Psoas muscle (tissue), 8 donors: ENCODE data around the gene BPIFA2. TPM values are rescaled to one million over a fixed set of nuclear protein-coding genes. Genes with fewer than 3 reads are reported as not detected.

Source experiments
- ATAC-seq, 4 donors: fragments of 200-7000 bp; cut with Tn5 transposase; one replicate each; pipeline ENCODE4 v1.9.1; 2020; ENCODE audit warnings: moderate library complexity in 3 of 4, mild to moderate bottlenecking in 2 of 4
- DNase-seq, 2 donors: peaks; one replicate each; pipeline ENCODE4 v3.0.0-alpha.2; 2020
- H3K27ac ChIP-seq: fragments of 200-600 bp; one replicate; pipeline ENCODE4 v1.8.0; 2022
- H3K27me3 ChIP-seq, 3 donors: fragments of 200-600 bp in 1 of 3; one replicate each; pipeline versions ENCODE4 v1.6.1 to v1.8.0; 2013 to 2022; ENCODE audit warnings: low read length in 2 of 3, mild to moderate bottlenecking in 2 of 3, moderate library complexity in 1 of 3; ENCODE audit not compliant: insufficient read depth in 3 of 3
- H3K36me3 ChIP-seq, 2 donors: fragments of 200-600 bp in 1 of 2; one replicate each; pipeline versions ENCODE4 v1.6.1 to v1.8.0; 2013 to 2022; ENCODE audit warnings: low read depth in 1 of 2, mild to moderate bottlenecking in 1 of 2, moderate library complexity in 1 of 2; ENCODE audit not compliant: insufficient read depth in 1 of 2
- H3K4me1 ChIP-seq: fragments of 200-600 bp; one replicate; pipeline ENCODE4 v1.8.0; 2022
- H3K4me3 ChIP-seq: fragments of 200-600 bp; one replicate; pipeline ENCODE4 v1.8.0; 2022; ENCODE audit warnings: mild to moderate bottlenecking
- H3K9me3 ChIP-seq: fragments of 200-600 bp; one replicate; pipeline ENCODE4 v1.8.0; 2022
- WGBS, 3 donors: extraction: QIAGEN DNeasy Blood & Tissue Kit; methylation state at CpG; one replicate each; pipeline versions ENCODE4 v1.1.6 to v1.1.7; 2013; 5-methylcytosine and 5-hydroxymethylcytosine counted together
- intact Hi-C, 2 donors: fragments of 100-400 bp; cut with DNase I; formaldehyde crosslinking; loops; one replicate each; pipeline versions ENCODE4 v1.11.0 to v1.14.2; 2022
- polyA plus RNA-seq, 3 donors: library from polyadenylated mRNA; stranded (reverse); fragments of 200-250 nt; gene quantifications; one replicate each; pipeline ENCODE4 v1.2.3, GENCODE V29; 2013
- total RNA-seq, 4 donors: library from RNA; stranded (reverse); fragmentation: NEBNext Ultra II Directional in 2 of 4; extraction: Animal tissue kit (Norgen Biotek cat#: 25700) in 2 of 4; gene quantifications; one replicate each; pipeline versions ENCODE4 v1.2.1 to v1.2.4, GENCODE V29; 2021 to 2023
- TF ChIP-seq, protein P1 (sequence below): fragments of 200-600 bp; IDR thresholded peaks from one replicate; pipeline ENCODE4 v1.8.0; 2022; ENCODE audit warnings: antibody characterized with exemption
- donor health status: healthy with polysubstance abuse.
- donor health status: DM: no; HTN: no; CAD: no; lungs with moderate emphysema.
- donor health status: Bipolar disorder and iron deficiency.
- donor health status: healthy.
- donor health status: DM: yes; HTN: yes; CAD: no.
- donor health status: DM: no; HTN: no; CAD: no.
- donor health status: DM: no; HTN: no; CAD: no.
- donor health status: DM: yes; HTN: yes; CAD: no.

BPIFA2 gene
- total and polyA plus RNA-seq, 7 donors: not detected

DNA sequence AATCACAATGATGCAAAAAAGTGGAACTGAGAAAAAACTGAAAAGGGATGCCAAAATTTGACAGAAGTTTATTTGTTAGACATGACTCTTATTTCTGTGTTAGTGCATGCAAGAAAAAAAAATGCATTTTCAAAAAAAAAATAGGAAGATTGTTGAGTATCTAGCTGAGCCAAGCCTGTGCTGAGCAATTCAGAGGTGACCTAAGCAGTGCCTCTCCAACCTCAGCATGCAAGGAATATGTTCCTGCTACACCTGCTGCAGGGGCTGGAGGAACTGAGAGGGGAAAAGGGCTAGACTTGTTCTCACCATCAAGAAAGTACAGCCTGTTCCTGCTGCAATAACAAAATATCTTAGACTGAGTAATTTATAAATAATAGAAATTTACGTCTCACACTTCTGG, 24.0 kb downstream of the BPIFA2 start:
- H3K27me3 ChIP-seq: peaks cover 0 to 13% (median 2%) of the 10 kb centered on the region in 3 donors
- no peak for ATAC-seq
- intact Hi-C loops: no loop called here

GRCh38 chr20:33192912-33193501, 25.0 kb downstream of the BPIFA2 start:
- 58 to 61% (median 59%) methylated on average over 8 of the region's 8 CpGs for WGBS, 3 donors
- Histone ChIP-seq H3K36me3 (no peaks in the 10 kb centered on the region), H3K27me3 (peaks cover 0 to 13% (median 11%) of the 10 kb centered on the region in 3 donors), H3K9me3 (no peaks in the 10 kb centered on the region), H3K4me3 (no peak overlapping the region), H3K4me1 (no peaks in the 10 kb centered on the region), H3K27ac (no peak overlapping the region)
- TF ChIP-seq, protein P1, sequence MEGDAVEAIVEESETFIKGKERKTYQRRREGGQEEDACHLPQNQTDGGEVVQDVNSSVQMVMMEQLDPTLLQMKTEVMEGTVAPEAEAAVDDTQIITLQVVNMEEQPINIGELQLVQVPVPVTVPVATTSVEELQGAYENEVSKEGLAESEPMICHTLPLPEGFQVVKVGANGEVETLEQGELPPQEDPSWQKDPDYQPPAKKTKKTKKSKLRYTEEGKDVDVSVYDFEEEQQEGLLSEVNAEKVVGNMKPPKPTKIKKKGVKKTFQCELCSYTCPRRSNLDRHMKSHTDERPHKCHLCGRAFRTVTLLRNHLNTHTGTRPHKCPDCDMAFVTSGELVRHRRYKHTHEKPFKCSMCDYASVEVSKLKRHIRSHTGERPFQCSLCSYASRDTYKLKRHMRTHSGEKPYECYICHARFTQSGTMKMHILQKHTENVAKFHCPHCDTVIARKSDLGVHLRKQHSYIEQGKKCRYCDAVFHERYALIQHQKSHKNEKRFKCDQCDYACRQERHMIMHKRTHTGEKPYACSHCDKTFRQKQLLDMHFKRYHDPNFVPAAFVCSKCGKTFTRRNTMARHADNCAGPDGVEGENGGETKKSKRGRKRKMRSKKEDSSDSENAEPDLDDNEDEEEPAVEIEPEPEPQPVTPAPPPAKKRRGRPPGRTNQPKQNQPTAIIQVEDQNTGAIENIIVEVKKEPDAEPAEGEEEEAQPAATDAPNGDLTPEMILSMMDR: no peak
- DNase-seq (no peak), ATAC-seq (no peak)
- intact Hi-C loops: no loop called here

More for the DNA sequence above, 24.0 kb downstream of the BPIFA2 start:
- no peak overlapping the region for H3K4me3 ChIP-seq
- no peaks in the 10 kb centered on the region for H3K9me3 ChIP-seq
- no peak overlapping the region for H3K27ac ChIP-seq
- WGBS, 3 donors: 85 to 100% (median 88%) methylated on average over 1 of the region's 1 CpG
- no peaks in the 10 kb centered on the region for H3K4me1 ChIP-seq
- no peak for DNase-seq
- no peaks in the 10 kb centered on the region for H3K36me3 ChIP-seq
- TF ChIP-seq, protein P1: no peak

GRCh38 chr20:33199026-33199425, 31.1 kb downstream of the BPIFA2 start:
- H3K4me1 ChIP-seq: no peaks in the 10 kb centered on the region
- no peaks in the 10 kb centered on the region for H3K9me3 ChIP-seq
- H3K27ac ChIP-seq: no peak overlapping the region
- TF ChIP-seq, protein P1: no peak
- H3K4me3 ChIP-seq: no peak overlapping the region
- H3K36me3 ChIP-seq: no peaks in the 10 kb centered on the region
- no peak for DNase-seq
- ATAC-seq: no peak
- 71 to 76% (median 76%) methylated on average over 3 of the region's 3 CpGs for WGBS, 3 donors
- intact Hi-C loops: no loop called here
- H3K27me3 ChIP-seq: peaks cover 0 to 9% (median 0%) of the 10 kb centered on the region in 3 donors

DNA sequence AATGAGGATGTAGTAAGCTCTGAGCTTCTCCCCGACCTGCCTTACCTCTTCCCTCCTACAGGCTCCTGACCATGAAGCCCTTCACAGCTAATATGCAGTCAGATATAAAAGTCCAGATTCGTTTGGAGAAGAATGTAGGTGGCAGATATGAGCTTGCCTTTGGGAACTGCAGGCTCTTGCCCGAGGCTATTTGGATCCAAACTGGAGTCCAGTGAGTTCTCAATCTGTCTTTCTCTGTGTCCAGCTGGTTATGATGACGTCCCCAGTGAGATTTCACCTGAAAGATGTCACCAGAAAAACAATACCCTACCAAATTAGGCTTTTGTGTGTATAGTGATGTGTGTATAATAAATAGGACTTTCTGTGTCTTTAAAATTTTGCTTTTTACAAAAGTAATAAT, 34.5 kb downstream of the BPIFA2 start:
- TF ChIP-seq, protein P1: no peak
- H3K27ac ChIP-seq: no peak overlapping the region
- DNase-seq (no peak), ATAC-seq (no peak)
- no peaks in the 10 kb centered on the region for H3K9me3 ChIP-seq
- intact Hi-C loops: no loop called here
- H3K36me3 ChIP-seq: no peaks in the 10 kb centered on the region
- peaks cover 0 to 7% (median 0%) of the 10 kb centered on the region in 3 donors for H3K27me3 ChIP-seq
- H3K4me3 ChIP-seq: no peak overlapping the region
- 39 to 52% (median 48%) methylated on average over 4 of the region's 4 CpGs for WGBS, 3 donors
- H3K4me1 ChIP-seq: no peaks in the 10 kb centered on the region

- Histone ChIP-seq H3K4me1 (no peaks in the 10 kb centered on the region), H3K4me3 (no peak overlapping the region), H3K9me3 (no peaks in the 10 kb centered on the region), H3K36me3 (no peaks in the 10 kb centered on the region), H3K27me3 (peaks cover 0 to 1% (median 0%) of the 10 kb centered on the region in 3 donors), H3K27ac (no peak overlapping the region)
- TF ChIP-seq, protein P1: no peak
- DNase-seq (no peak), ATAC-seq (no peak)
- WGBS, 3 donors: 80 to 87% (median 80%) methylated on average over 3 of the region's 3 CpGs
- intact Hi-C loops: no loop called here
Observed at GRCh38 chr20:33203444-33203843, 35.5 kb downstream of the BPIFA2 start.
